HepG2 (cell line): Measurements from ENCODE around the gene NFATC4. TPM values are rescaled to one million over a fixed set of nuclear protein-coding genes. Genes with fewer than 3 reads are reported as not detected.

Experiments used
- AHR ChIP-seq: IDR thresholded peaks from 2 replicates; pipeline ENCODE4 v1.6.1; 2018; ENCODE audit warnings: missing genetic modification reagents, missing compliant biosample characterization
- CENPBD1 ChIP-seq: sonication (generic); formaldehyde crosslinking; IDR thresholded peaks from 2 replicates; pipeline ENCODE4 v1.8.0; 2022; ENCODE audit warnings: missing genetic modification reagents, low read depth, mild to moderate bottlenecking, borderline replicate concordance
- EP300 ChIP-seq, 3 experiments: sonication (generic) in 1 of 3; formaldehyde crosslinking in 1 of 3; IDR thresholded peaks; 2 replicates each; pipeline versions ENCODE4 v1.5.1 to v1.6.1; 2011 to 2020; ENCODE audit warnings: low read depth in 2 of 3, low read length in 2 of 3, borderline replicate concordance in 1 of 3, improper control_type of control experiment in 1 of 3, mild to moderate bottlenecking in 1 of 3, missing genetic modification reagents in 1 of 3, moderate library complexity in 1 of 3
- GFI1 ChIP-seq: sonication (generic); formaldehyde crosslinking; IDR thresholded peaks from 2 replicates; pipeline ENCODE4 v1.5.0; 2020; ENCODE audit warnings: missing genetic modification reagents, mild to moderate bottlenecking, borderline replicate concordance
- GTF2F1 ChIP-seq: fragments of 150-350 bp; IDR thresholded peaks from 2 replicates; pipeline ENCODE4 v1.6.1; 2014; ENCODE audit warnings: low read length
- HOXA9 ChIP-seq: sonication (generic); formaldehyde crosslinking; IDR thresholded peaks from 2 replicates; pipeline ENCODE4 v1.8.1; 2022; ENCODE audit warnings: missing genetic modification reagents, mild to moderate bottlenecking, moderate library complexity, borderline replicate concordance
- KAT7 ChIP-seq: IDR thresholded peaks from 2 replicates; pipeline ENCODE4 v1.6.1; 2018; ENCODE audit warnings: borderline replicate concordance, missing compliant biosample characterization
- KLF12 ChIP-seq: sonication (generic); formaldehyde crosslinking; IDR thresholded peaks from 2 replicates; pipeline ENCODE4 v1.4.0; 2020; ENCODE audit warnings: missing genetic modification reagents, borderline replicate concordance
- MAFF ChIP-seq: IDR thresholded peaks from 2 replicates; pipeline ENCODE4 v1.6.1; 2011; ENCODE audit warnings: low read depth, low read length, improper control_type of control experiment
- RAD51 ChIP-seq: fragments of 450-650 bp; IDR thresholded peaks from 2 replicates; pipeline ENCODE4 v1.6.1; 2016; ENCODE audit warnings: borderline replicate concordance
- THAP8 ChIP-seq: sonication (generic); formaldehyde crosslinking; IDR thresholded peaks from 2 replicates; pipeline ENCODE4 v1.5.1; 2020; ENCODE audit warnings: missing genetic modification reagents, mild to moderate bottlenecking, borderline replicate concordance
- ZBTB40 ChIP-seq, 2 experiments: fragments of 450-650 bp in 1 of 2; sonication (generic) in 1 of 2; formaldehyde crosslinking in 1 of 2; IDR thresholded peaks; 2 replicates each; pipeline versions ENCODE4 v1.6.1 to v1.8.0; 2016 to 2022; ENCODE audit warnings: antibody characterized with exemption in 1 of 2, mild to moderate bottlenecking in 1 of 2, missing genetic modification reagents in 1 of 2
- ZC3H4 ChIP-seq: sonication (generic); formaldehyde crosslinking; IDR thresholded peaks from 2 replicates; pipeline ENCODE4 v1.4.0; 2020; ENCODE audit warnings: missing genetic modification reagents, borderline replicate concordance
- ZNF136 ChIP-seq: sonication (generic); formaldehyde crosslinking; IDR thresholded peaks from 2 replicates; pipeline ENCODE4 v1.8.1; 2022; ENCODE audit warnings: low read depth, mild to moderate bottlenecking, moderate library complexity, missing genetic modification reagents
- ZNF441 ChIP-seq: sonication (generic); formaldehyde crosslinking; IDR thresholded peaks from 2 replicates; pipeline ENCODE4 v1.7.0; 2021; ENCODE audit warnings: missing genetic modification reagents, borderline replicate concordance
- ZNF543 ChIP-seq: sonication (generic); formaldehyde crosslinking; IDR thresholded peaks from 2 replicates; pipeline ENCODE4 v1.4.0; 2020; ENCODE audit warnings: mild to moderate bottlenecking, missing genetic modification reagents
- ZNF552 ChIP-seq: sonication (generic); formaldehyde crosslinking; IDR thresholded peaks from 2 replicates; pipeline ENCODE4 v1.9.0; 2022; ENCODE audit warnings: missing genetic modification reagents, mild to moderate bottlenecking, borderline replicate concordance
- ZSCAN20 ChIP-seq: sonication (generic); formaldehyde crosslinking; IDR thresholded peaks from 2 replicates; pipeline ENCODE4 v1.4.0; 2020; ENCODE audit warnings: missing genetic modification reagents, mild to moderate bottlenecking, borderline replicate concordance
- polyA plus RNA-seq, 8 experiments: library from polyadenylated mRNA; depleted of rRNA in 3 of 8; stranded (reverse) in 7 of 8; unstranded in 1 of 8; fragments of >200 nt; fragmentation: Illumina TruSeq in 4 of 8; extraction: Trizol in 4 of 8; gene quantifications; 2 replicates each; pipeline versions ENCODE4 v1.2.1 to v1.2.3, GENCODE V29; 2011 to 2016; ENCODE audit warnings: low read depth in 4 of 8, missing spikeins in 1 of 8, mixed read lengths in 1 of 8; ENCODE audit not compliant: insufficient read depth in 1 of 8
- total RNA-seq, 5 experiments: library from RNA; depleted of rRNA; stranded (reverse); fragments of >200 nt; fragmentation: Illumina TruSeq; extraction: Trizol; gene quantifications; 2 replicates each; pipeline ENCODE4 v1.2.3, GENCODE V29; 2016; ENCODE audit warnings: low read depth in 1 of 5

The NFATC4 gene
- total and polyA plus RNA-seq, 2 of the 13 experiments (the other 11 are each of a cell fraction or from before 2014, with no cell fraction given), result 0.04 to 0.15 TPM

GRCh38 chr14:24365600-24366412, 2.2 kb upstream of the NFATC4 start (continued):
- TF ChIP-seq ZNF552 (CRISPR knock-in tag) (0 out of 2 replicates have a peak, but pooled peaks have one; percentile 66), CENPBD1 (no peak), GFI1 (peak; percentile 80), HOXA9 (CRISPR knock-in tag) (no peak), THAP8 (CRISPR knock-in tag) (no peak; the same call in 1 of the 2 replicates), KLF12 (peak; percentile 82; the same call in 1 of the 2 replicates), KAT7 (CRISPR knock-in tag) (peak; percentile 94), ZNF543 (CRISPR knock-in tag) (peak; percentile 90; the same call in 1 of the 2 replicates), ZNF441 (CRISPR knock-in tag) (no peak), MAFF (no peak), ZC3H4 (CRISPR knock-in tag) (no peak), ZBTB40 (IDR thresholded peaks at IDR 0.05) (no peak), ZBTB40 (CRISPR knock-in tag; IDR thresholded peaks at IDR 0.05) (peak; percentile 63; the same call in 1 of the 2 replicates), ZNF136 (CRISPR knock-in tag) (peak; percentile 65; the same call in 1 of the 2 replicates), RAD51 (no peak), AHR (CRISPR knock-in tag) (peak; percentile 98), ZSCAN20 (peak; percentile 88; the same call in 1 of the 2 replicates), GTF2F1 (no peak), EP300 (IDR thresholded peaks at IDR 0.05; ENCODE audit: low read depth in 2 of 2, low read length in 2 of 2) (no peak), EP300 (CRISPR knock-in tag; IDR thresholded peaks at IDR 0.05; ENCODE audit: borderline replicate concordance) (no peak)
